DOHH2 (cell line): ENCODE data around the gene IRF4.

Experiments
- H3F3A ChIP-seq: fragments of 200-600 bp; sonication (generic), shearing (Covaris generic); 2 replicates; pipeline ENCODE4 v1.6.0; 2016; ENCODE audit warnings: antibody characterized with exemption, mild to moderate bottlenecking; ENCODE audit not compliant: control insufficient read depth, insufficient read depth
- H3K27ac ChIP-seq: fragments of 200-600 bp; sonication (generic); 2 replicates; pipeline ENCODE4 v1.5.1; 2014; ENCODE audit warnings: low read depth, mild to moderate bottlenecking, low read length, moderate library complexity
- H3K27me3 ChIP-seq: fragments of 200-600 bp; sonication (generic); 2 replicates; pipeline ENCODE4 v1.6.1; 2014; ENCODE audit warnings: mild to moderate bottlenecking, low read length, mixed read lengths; ENCODE audit not compliant: control insufficient read depth
- H3K36me3 ChIP-seq: fragments of 200-600 bp; sonication (generic); 2 replicates; pipeline ENCODE4 v1.6.1; 2014; ENCODE audit warnings: mild to moderate bottlenecking, low read length, moderate library complexity, mixed read lengths; ENCODE audit not compliant: control insufficient read depth
- H3K4me1 ChIP-seq: fragments of 200-600 bp; sonication (generic); 2 replicates; pipeline ENCODE4 v1.6.1; 2014; ENCODE audit warnings: mild to moderate bottlenecking, low read length, mixed read lengths; ENCODE audit not compliant: control insufficient read depth
- H3K4me2 ChIP-seq: fragments of 200-600 bp; sonication (generic); 2 replicates; pipeline ENCODE4 v1.6.0; 2014; ENCODE audit warnings: mild to moderate bottlenecking, low read length, moderate library complexity
- H3K4me3 ChIP-seq: fragments of 200-600 bp; sonication (generic); 2 replicates; pipeline ENCODE4 v1.5.1; 2014; ENCODE audit warnings: mild to moderate bottlenecking, low read length, mixed read lengths
- H3K79me2 ChIP-seq: fragments of 200-600 bp; sonication (generic); 2 replicates; pipeline ENCODE4 v1.6.1; 2014; ENCODE audit warnings: mild to moderate bottlenecking, low read length, mixed read lengths; ENCODE audit not compliant: control insufficient read depth
- H3K9me2 ChIP-seq: fragments of 200-600 bp; sonication (generic); replicated peaks from 2 replicates; pipeline ENCODE4 v1.6.1; 2014; ENCODE audit warnings: mild to moderate bottlenecking, low read length, mixed read lengths; ENCODE audit not compliant: control insufficient read depth
- H3K9me3 ChIP-seq: fragments of 200-600 bp; sonication (generic); 2 replicates; pipeline ENCODE4 v1.6.1; 2014; ENCODE audit warnings: antibody characterized with exemption, low read length, mixed read lengths; ENCODE audit not compliant: control insufficient read depth, insufficient read depth
- H4K20me1 ChIP-seq: fragments of 200-600 bp; sonication (generic); 2 replicates; pipeline ENCODE4 v1.6.0; 2014; ENCODE audit warnings: low read depth, mild to moderate bottlenecking, antibody characterized with exemption, low read length, moderate library complexity; ENCODE audit not compliant: control insufficient read depth, insufficient read depth
- EZH2phosphoT487 ChIP-seq: fragments of 200-600 bp; sonication (generic); IDR thresholded peaks from 2 replicates; pipeline ENCODE4 v1.6.1; 2017; ENCODE audit warnings: borderline replicate concordance, mild to moderate bottlenecking, antibody characterized with exemption, low read length, moderate library complexity, mixed read lengths
- TF ChIP-seq, protein P1 (sequence below): fragments of 200-600 bp; sonication (generic); IDR thresholded peaks from one replicate; pipeline ENCODE4 v1.5.1; 2014; ENCODE audit warnings: antibody characterized with exemption, mild to moderate bottlenecking, low read depth, low read length; ENCODE audit not compliant: poor library complexity, severe bottlenecking

The IRF4 gene

DNA sequence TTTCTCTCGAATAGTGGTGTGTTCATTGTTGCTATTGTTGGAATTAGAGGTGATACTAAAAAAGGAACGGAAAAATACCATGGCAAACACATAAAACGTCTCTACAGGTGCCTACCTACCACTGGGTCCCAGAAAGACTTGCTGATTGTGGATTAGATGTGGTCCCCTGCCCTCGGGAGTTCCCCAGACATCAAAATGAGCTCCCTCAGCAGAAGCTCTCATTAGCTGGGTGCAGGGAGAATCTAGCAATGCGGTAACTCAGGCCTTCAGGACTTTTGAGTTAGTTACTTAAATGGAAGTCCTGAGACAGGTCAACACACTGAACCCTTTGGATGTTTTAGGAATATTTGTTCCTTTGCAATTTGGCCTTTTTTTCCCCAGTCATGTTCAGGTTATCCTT is 6.1 kb downstream of the IRF4 start:
- no peak overlapping the region for H3K27ac ChIP-seq
- no peak for TF ChIP-seq EZH2phosphoT487
- TF ChIP-seq, protein P1, sequence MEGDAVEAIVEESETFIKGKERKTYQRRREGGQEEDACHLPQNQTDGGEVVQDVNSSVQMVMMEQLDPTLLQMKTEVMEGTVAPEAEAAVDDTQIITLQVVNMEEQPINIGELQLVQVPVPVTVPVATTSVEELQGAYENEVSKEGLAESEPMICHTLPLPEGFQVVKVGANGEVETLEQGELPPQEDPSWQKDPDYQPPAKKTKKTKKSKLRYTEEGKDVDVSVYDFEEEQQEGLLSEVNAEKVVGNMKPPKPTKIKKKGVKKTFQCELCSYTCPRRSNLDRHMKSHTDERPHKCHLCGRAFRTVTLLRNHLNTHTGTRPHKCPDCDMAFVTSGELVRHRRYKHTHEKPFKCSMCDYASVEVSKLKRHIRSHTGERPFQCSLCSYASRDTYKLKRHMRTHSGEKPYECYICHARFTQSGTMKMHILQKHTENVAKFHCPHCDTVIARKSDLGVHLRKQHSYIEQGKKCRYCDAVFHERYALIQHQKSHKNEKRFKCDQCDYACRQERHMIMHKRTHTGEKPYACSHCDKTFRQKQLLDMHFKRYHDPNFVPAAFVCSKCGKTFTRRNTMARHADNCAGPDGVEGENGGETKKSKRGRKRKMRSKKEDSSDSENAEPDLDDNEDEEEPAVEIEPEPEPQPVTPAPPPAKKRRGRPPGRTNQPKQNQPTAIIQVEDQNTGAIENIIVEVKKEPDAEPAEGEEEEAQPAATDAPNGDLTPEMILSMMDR = no peak
- H3K79me2 ChIP-seq = no peaks in the 10 kb centered on the region
- H3K27me3 ChIP-seq = peaks cover 22% of the 10 kb centered on the region
- H3F3A ChIP-seq = no peaks in the 10 kb centered on the region
- H4K20me1 ChIP-seq = no peaks in the 10 kb centered on the region
- no peak overlapping the region for H3K4me2 ChIP-seq
- no peaks in the 10 kb centered on the region for H3K36me3 ChIP-seq
- H3K9me2 ChIP-seq = no peaks in the 10 kb centered on the region
- H3K4me1 ChIP-seq = no peaks in the 10 kb centered on the region; the same call in 1 of the 2 replicates
- H3K9me3 ChIP-seq = no peaks in the 10 kb centered on the region
- no peak overlapping the region for H3K4me3 ChIP-seq

DNA sequence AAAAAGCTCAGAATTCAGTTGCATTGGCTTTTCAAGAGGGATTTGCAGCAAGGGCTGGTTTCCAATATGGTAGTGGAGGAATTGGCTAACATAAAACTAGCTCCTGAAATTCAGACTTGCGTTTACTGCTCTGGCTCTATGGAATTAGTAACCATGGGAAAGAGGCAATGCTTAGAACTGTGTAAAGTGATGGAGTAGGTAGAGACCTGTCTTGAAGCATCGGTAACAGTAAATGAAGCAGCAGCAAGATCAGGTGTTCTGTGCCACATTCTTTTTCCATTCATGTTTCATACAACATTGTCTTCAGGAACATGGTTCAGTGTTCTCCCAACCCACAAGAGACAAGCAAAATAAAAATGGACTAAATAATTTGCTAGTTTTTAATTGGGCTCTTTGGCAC is 6.5 kb downstream of the IRF4 start:
- Histone ChIP-seq H3K27ac (no peak overlapping the region), H4K20me1 (no peaks in the 10 kb centered on the region), H3K4me2 (no peak overlapping the region), H3K4me3 (no peak overlapping the region), H3K4me1 (no peaks in the 10 kb centered on the region; the same call in 1 of the 2 replicates), H3F3A (no peaks in the 10 kb centered on the region), H3K27me3 (peaks cover 18% of the 10 kb centered on the region), H3K9me3 (no peaks in the 10 kb centered on the region), H3K79me2 (no peaks in the 10 kb centered on the region), H3K36me3 (no peaks in the 10 kb centered on the region), H3K9me2 (no peaks in the 10 kb centered on the region)
- TF ChIP-seq, protein P1 = no peak
- no peak for TF ChIP-seq EZH2phosphoT487

DNA sequence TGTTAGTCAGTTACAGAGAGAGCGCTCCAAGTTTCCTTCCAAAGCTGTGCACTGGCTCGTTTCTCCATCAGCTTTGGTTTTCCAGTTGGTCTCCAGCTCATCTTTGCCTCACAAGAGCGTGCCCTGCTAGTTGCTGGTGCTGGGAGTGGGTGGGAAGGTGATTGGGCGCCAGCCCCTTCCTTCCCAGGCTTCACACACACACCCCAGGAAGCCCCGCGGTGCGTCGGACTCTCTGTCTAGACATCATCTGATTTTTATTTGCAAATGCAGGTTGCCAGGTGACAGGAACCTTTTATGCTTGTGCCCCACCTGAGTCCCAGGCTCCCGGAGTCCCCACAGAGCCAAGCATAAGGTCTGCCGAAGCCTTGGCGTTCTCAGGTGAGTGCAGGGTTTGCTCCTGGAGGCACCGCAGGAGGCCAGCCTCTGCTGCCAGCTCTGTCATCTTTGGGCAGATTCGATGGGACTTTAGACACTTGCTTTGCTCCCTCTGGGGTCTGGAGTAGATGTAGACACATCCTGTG is 7.1 kb downstream of the IRF4 start:
- Histone ChIP-seq H3K27me3 (peaks cover 16% of the 10 kb centered on the region), H3K9me3 (no peaks in the 10 kb centered on the region), H3K36me3 (no peaks in the 10 kb centered on the region), H4K20me1 (no peaks in the 10 kb centered on the region), H3K27ac (no peak overlapping the region), H3K9me2 (no peaks in the 10 kb centered on the region), H3K4me2 (no peak overlapping the region), H3F3A (no peaks in the 10 kb centered on the region), H3K79me2 (no peaks in the 10 kb centered on the region), H3K4me3 (no peak overlapping the region), H3K4me1 (no peaks in the 10 kb centered on the region; the same call in 1 of the 2 replicates)
- no peak for TF ChIP-seq EZH2phosphoT487
- TF ChIP-seq, protein P1 = no peak
